Hematopoietic multipotent progenitor cell (in vitro differentiated cells): ENCODE data around the gene PPP1R13L. TPM values are rescaled to one million over a fixed set of nuclear protein-coding genes. Genes with fewer than 3 reads are reported as not detected.
A peak's percentile ranks its signal among the peaks of the same experiment; 100 is the strongest.
"Not testable (repeated sequence)": the region's sequence is repeated elsewhere in the genome, so short reads cannot be mapped to it uniquely, and the experiment has no call there.

Source experiments
- DNase-seq, 3 donors: peaks; one replicate each; pipeline ENCODE4 v3.0.0-alpha.2; 2011 to 2015; ENCODE audit warnings: low read depth in 2 of 3, low spot score in 2 of 3
- total RNA-seq: library from RNA; depleted of rRNA; stranded (reverse); fragments of >200 nt; gene quantifications from one replicate; pipeline ENCODE4 v1.2.3, GENCODE V29; 2012

PPP1R13L gene
- total RNA-seq, 1 donor, result 2.7 TPM

GRCh38 chr19:45407585-45407984 lies 2.7 kb upstream of the PPP1R13L start:
- not testable (repeated sequence) for DNase-seq

- no peak for DNase-seq
Observed at GRCh38 chr19:45407091-45407375, 2.2 kb upstream of the PPP1R13L start.

DNA sequence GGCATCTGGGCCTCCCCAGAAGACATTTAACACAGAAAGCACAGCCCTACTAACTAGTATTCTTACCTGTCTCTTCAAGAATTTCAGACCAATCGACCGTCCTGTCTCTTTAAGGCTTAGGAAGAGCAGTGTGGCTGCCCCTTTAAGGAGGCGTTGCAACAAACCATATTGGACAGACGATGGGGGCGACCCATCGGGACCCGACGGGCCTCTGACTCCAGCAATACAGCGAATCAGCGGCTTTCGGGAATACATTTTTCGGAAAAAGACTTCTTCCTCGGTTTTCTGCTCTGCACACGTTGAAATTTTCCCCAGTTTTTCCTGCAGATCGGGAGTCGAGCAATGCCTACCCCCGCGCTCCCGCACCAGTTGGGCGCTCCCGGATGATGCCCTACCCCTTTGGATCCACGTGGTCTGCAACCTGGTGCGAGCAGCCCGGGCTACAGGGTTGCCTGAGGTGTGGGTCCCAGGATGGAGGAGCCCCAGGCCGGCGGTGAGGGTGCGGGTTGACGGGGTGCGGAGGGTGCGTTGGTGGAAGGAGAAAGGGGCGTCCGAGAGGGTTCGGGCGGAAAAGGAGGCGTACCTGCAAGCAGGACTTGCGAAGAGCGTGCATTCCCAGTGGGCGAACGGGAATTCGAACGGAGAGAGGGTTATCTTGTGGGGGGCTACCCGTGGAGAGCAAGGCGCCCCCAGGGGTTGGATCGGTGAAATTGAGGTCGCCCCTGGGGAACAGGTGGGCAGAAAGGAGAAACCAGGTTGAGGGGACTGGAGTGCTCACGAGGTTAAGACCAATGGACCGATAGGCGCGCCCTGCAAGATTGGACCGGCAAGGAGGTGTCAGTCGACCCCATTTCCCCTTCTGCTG lies 1.6 kb upstream of the PPP1R13L start, which contains the start of gene POLR1G:
Gene POLR1G (plus strand): TSS at position 419 of the 865 bp plus-strand sequence. CDS start 53 bp downstream, at position 472.
- peak; percentile 65 to 81 (median 73) for DNase-seq

- DNase-seq, result peak; percentile 51 to 82 (median 67)
Observed at GRCh38 chr19:45405435-45406225, 761 bp upstream of the PPP1R13L start.

GRCh38 chr19:45403781-45404556 lies 900 bp downstream of the PPP1R13L start:
- DNase-seq, result peak in 2 of 3 donors; percentile 63 to 75

GRCh38 chr19:45403272-45403671 lies 1.6 kb downstream of the PPP1R13L start:
- DNase-seq, result no peak

DNA sequence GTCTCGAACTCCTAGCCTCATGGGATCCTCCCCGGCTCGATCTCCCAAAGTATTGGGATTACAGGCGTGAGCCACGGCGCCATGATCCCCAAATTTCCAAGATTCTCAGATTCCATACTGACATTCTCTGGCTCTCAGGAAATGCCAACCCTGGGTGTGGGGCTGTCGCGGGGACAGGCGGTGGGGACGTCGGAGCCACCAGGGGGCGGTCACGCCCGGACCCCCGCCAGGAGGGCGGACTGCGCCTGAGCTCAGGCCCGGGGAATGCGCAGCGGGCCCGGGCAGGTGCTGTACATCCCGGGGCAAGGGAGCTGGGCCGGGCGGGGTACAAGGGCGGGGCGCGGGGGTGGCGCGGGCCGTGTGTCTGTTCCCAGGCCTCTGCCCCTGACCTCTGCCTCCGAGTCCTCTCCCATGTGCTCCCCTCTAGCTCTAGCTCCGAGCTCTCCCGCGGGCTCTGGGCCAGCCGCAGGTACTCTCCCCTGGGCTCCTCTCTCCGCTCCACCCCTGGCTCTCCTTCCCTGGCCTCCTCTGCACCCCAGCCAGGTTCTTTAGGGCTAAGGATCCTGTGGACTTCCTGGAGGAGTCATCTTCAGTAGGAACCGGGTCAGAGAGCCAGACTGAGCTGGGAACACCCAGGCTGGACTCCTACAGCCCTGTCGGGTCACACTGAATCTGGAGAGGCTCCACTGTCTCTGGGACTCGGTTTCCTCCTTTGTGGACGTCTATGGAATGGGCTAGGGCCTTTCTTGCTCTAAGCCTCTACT lies 2.4 kb downstream of the PPP1R13L start:
- DNase-seq, result peak in 2 of 3 donors; percentile 59 to 61

- no peak for DNase-seq
Observed at GRCh38 chr19:45401815-45402214, 3.1 kb downstream of the PPP1R13L start.

DNA sequence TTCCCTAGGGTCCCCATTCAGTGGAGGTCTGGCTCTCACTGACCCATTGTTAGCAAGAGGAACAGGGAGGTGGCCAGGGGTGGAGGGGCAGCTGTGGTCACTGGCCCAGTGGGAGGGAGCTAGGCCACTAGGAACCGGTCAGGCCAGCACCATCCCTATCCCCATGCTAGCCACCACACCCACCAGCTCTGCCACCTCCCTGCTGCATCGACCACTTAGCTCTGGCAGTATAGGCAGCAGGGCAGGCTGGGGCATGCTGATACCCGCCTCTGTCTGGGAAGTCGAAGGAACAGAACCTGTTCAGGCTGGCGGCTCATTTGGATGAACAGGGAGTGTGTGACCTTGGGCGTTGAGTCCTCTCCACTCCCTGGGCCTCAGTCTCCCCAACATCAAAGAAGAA lies 4.7 kb downstream of the PPP1R13L start:
- DNase-seq, result no peak

- DNase-seq, result no peak
Observed at GRCh38 chr19:45395821-45396617, 8.8 kb downstream of the PPP1R13L start.

DNA sequence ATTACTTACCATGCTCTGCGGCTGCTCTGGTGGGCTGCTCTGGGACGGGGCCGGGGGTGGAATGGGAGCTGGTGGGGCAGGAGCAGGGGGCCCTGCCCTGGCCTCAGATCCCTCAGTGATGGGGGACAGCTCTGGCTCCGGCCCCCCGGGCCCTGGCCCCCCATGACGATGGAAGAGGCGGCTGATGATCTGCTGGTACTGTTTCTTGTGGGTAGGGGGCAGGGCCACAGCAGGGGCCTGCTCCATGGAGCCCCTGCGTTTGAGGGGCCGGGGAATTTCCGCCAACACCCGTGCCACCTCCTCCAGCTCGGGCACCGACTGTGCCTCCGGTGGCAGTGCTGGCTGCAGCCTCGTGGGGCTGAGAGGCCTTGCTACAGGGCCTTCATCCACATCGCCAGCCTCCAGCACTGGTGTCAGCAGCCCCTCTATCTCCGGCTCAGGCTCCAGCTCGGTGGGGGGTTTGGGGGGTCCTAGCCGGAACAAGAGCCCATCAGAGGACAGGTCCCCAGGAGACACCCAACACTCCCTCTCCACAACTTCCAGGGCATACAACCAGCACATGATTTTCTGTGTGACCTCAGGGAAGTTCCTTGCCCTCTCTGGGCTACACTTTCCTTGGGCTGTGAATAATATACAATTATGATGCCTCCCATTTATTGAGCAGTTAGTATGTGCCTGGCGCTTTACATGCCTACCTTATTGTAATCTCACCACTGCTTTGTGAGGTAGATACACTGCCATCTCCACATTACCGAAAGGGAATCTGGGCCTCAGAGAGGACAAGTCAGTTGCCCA lies 12.8 kb downstream of the PPP1R13L start:
- DNase-seq, result no peak

- no peak for DNase-seq
Observed at GRCh38 chr19:45391346-45391745, 13.5 kb downstream of the PPP1R13L start.

- DNase-seq, result no peak
Observed at GRCh38 chr19:45385392-45386221, 19.3 kb downstream of the PPP1R13L start.

GRCh38 chr19:45382426-45382825 lies 22.4 kb downstream of the PPP1R13L start:
- DNase-seq, result no peak

DNA sequence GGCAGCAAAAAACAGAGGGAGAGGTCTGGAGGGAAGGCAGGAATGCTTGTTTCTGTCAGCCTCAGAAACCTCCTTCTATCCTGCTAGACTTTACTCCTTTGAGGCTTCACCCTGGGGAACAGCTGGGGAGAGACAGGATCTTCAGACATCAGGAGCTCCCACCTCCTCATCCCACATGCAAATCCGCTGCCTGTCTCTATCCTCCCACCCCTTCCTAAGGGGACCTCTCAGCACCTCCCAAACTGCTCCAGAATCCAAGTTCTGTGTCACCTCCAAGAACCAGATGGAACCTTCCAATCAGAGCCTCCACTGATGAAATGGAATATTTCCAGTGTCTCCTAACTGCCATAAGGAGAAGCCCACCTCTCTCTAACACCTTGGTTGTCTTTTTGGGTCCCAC lies 24.8 kb downstream of the PPP1R13L start:
- no peak for DNase-seq

- DNase-seq, result no peak
Observed at GRCh38 chr19:45376045-45376724, 28.7 kb downstream of the PPP1R13L start.
